Upper lobe of right lung (tissue), 1 donor: ENCODE measurements around the gene CPLANE2. TPM values are rescaled to one million over a fixed set of nuclear protein-coding genes. Genes with fewer than 3 reads are reported as not detected.

Source experiments
- ATAC-seq: fragments of 200-7000 bp; cut with Tn5 transposase; one replicate; pipeline ENCODE4 v1.9.1; 2020; ENCODE audit warnings: mild to moderate bottlenecking, moderate library complexity
- DNase-seq: peaks from one replicate; pipeline ENCODE4 v3.0.0-alpha.2; 2020
- H3K27ac ChIP-seq: fragments of 200-600 bp; one replicate; pipeline ENCODE4 v1.8.0; 2022
- H3K27me3 ChIP-seq: fragments of 200-600 bp; one replicate; pipeline ENCODE4 v1.8.0; 2022; ENCODE audit warnings: mild to moderate bottlenecking
- H3K36me3 ChIP-seq: fragments of 200-600 bp; one replicate; pipeline ENCODE4 v1.8.0; 2022
- H3K4me1 ChIP-seq: fragments of 200-600 bp; one replicate; pipeline ENCODE4 v1.8.0; 2022
- H3K4me3 ChIP-seq: fragments of 200-600 bp; one replicate; pipeline ENCODE4 v1.8.0; 2022; ENCODE audit warnings: mild to moderate bottlenecking
- H3K9me3 ChIP-seq: fragments of 200-600 bp; one replicate; pipeline ENCODE4 v1.8.0; 2022
- intact Hi-C: fragments of 100-400 bp; cut with DNase I; formaldehyde crosslinking; loops from one replicate; pipeline ENCODE4 v1.11.0; 2022
- total RNA-seq: library from RNA; stranded (reverse); fragmentation: NEBNext Ultra II Directional; extraction: Animal tissue kit (Norgen Biotek cat#: 25700); gene quantifications from one replicate; pipeline ENCODE4 v1.2.1, GENCODE V29; 2021
- TF ChIP-seq, protein P1 (sequence below): fragments of 200-600 bp; IDR thresholded peaks from one replicate; pipeline ENCODE4 v1.8.0; 2022; ENCODE audit warnings: antibody characterized with exemption
- donor health status: DM: no; HTN: yes; CAD: no; lungs with severe emphysema.

The CPLANE2 gene
- total RNA-seq, 1 donor from 2014 or later = 11.7 TPM

DNA sequence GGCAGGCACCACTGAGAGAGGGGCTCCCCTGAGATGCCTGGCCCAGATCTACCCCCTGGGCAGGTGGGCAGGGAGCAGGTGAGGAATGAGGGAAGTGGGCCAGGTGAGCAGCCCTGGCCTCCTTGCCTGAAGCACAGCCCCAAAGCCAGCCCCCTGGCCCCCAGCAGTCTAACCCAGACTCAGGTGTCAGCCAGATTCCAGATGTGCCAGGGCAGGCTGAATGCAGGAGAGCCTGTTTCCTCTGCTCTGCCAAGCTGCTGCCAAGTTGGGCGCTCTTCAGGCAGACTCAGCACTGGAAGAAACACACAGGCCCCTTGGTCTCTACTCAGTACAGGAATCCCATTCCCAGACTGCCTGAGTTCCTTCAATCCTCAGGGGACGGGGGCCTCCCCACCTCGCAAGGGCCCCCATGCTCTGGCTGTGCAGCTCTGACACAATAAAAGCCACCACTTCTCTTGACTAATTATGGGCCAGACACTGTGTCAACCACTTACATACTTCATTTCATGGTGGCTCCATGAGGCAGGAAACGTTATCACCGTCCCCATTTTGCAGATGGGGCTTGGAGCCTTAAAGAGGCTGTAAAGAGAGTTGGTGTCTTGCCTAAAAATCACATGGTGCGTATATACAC, 45.0 kb downstream of the CPLANE2 start:
- DNase-seq (no peak), ATAC-seq (no peak)
- intact Hi-C loops = no loop called here

DNA sequence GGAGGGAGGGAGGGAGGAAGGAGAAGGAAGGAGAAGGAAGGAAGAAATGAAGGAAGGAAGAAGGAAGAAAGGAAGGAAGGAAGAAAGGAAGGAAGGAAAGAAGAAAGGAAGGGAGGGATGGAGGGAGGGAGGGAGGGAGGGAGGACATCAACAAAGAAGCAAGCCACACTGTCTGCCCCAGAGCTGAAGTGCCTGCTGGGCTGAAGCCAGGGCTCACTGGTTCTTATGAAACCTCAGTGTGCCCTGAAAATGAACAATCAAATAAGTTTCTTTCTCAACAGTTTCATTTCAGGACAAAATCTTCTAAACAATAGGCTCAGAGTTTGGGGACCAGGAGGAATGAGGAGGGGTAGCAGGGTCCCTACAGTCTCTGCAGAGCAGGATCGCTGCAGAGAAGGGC, 45.7 kb downstream of the CPLANE2 start:
- ATAC-seq = no peak
- intact Hi-C loops = no loop called here
- Histone ChIP-seq H3K4me3 (no peak overlapping the region), H3K4me1 (no peaks in the 10 kb centered on the region), H3K27ac (no peak overlapping the region), H3K9me3 (no peaks in the 10 kb centered on the region), H3K36me3 (no peaks in the 10 kb centered on the region), H3K27me3 (no peaks in the 10 kb centered on the region)
- TF ChIP-seq, protein P1, sequence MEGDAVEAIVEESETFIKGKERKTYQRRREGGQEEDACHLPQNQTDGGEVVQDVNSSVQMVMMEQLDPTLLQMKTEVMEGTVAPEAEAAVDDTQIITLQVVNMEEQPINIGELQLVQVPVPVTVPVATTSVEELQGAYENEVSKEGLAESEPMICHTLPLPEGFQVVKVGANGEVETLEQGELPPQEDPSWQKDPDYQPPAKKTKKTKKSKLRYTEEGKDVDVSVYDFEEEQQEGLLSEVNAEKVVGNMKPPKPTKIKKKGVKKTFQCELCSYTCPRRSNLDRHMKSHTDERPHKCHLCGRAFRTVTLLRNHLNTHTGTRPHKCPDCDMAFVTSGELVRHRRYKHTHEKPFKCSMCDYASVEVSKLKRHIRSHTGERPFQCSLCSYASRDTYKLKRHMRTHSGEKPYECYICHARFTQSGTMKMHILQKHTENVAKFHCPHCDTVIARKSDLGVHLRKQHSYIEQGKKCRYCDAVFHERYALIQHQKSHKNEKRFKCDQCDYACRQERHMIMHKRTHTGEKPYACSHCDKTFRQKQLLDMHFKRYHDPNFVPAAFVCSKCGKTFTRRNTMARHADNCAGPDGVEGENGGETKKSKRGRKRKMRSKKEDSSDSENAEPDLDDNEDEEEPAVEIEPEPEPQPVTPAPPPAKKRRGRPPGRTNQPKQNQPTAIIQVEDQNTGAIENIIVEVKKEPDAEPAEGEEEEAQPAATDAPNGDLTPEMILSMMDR = no peak
- DNase-seq = peak; percentile 72

More for the DNA sequence above, 45.0 kb downstream of the CPLANE2 start:
- Histone ChIP-seq H3K4me3 (no peak overlapping the region), H3K27me3 (no peaks in the 10 kb centered on the region), H3K9me3 (no peaks in the 10 kb centered on the region), H3K36me3 (no peaks in the 10 kb centered on the region), H3K27ac (no peak overlapping the region), H3K4me1 (no peaks in the 10 kb centered on the region)
- TF ChIP-seq, protein P1 = no peak

DNA sequence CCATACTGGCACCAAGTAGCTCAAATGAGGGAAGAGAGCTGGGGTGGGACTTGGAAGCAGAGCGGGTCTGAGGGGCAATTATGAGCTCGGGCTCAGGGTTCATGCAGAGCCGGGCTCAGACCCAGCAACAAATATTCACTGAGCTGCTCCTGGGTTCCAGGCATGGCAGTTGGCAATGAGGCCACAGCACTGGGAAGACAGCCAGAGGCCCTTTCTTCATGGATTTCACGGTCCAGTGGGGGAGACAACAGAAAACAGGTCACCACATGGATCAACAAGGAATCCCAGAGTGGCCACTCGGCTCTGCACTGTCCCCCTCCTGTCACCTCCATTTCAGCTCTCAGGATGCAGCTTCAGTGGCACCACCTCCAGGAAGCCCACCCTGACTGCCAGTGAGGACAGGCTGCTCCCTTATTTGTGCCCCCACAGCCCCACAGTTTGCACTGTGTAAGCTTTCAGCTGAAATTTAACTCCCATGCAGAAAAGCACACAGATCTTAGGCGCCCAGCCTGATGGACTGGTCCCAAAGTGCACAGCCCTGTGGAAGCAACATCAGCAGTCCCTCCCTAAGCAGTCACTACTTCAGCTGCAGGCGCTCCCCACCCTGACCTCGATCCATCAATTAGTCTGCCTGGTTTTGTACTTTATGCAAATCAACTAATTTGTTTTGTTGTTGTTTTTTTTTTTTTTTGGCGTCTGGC, 46.9 kb downstream of the CPLANE2 start:
- ATAC-seq = no peak
- H3K27me3 ChIP-seq = no peaks in the 10 kb centered on the region
- TF ChIP-seq, protein P1 = no peak
- no peaks in the 10 kb centered on the region for H3K4me1 ChIP-seq
- DNase-seq = no peak
- H3K36me3 ChIP-seq = no peaks in the 10 kb centered on the region
- no peak overlapping the region for H3K4me3 ChIP-seq
- no peaks in the 10 kb centered on the region for H3K9me3 ChIP-seq
- no peak overlapping the region for H3K27ac ChIP-seq
- intact Hi-C loops = loop anchor here (2.0 kb wide), 1 partner anchor 109 kb away; no protein-coding TSS in a partner anchor

DNA sequence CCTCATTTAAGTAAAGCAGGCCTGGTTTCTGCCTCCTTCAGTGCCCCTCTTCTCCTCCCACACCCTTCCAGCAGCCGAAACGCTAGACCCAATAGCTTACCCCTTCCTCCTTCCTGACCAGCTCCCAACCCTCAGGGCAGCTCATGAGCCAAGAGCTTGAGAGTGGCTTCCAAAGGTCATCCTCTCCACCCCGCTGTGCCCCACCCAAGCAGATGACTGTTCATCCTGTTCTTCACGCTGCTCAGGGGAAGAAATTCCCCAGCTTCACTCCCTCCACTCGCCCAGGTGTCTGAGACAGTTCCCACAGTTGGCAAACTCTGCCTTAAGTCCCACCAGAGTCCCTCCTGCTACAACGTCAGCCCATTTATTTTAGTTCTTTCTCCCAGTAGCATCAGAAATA, 48.0 kb downstream of the CPLANE2 start:
- TF ChIP-seq, protein P1 = no peak
- H3K27me3 ChIP-seq = no peaks in the 10 kb centered on the region
- no peaks in the 10 kb centered on the region for H3K9me3 ChIP-seq
- no peak overlapping the region for H3K4me3 ChIP-seq
- H3K4me1 ChIP-seq = peaks cover 3% of the 10 kb centered on the region
- intact Hi-C loops = loop anchor here (2.0 kb wide), 1 partner anchor 108 kb away; no protein-coding TSS in a partner anchor
- no peaks in the 10 kb centered on the region for H3K36me3 ChIP-seq
- DNase-seq (no peak), ATAC-seq (no peak)
- no peak overlapping the region for H3K27ac ChIP-seq

DNA sequence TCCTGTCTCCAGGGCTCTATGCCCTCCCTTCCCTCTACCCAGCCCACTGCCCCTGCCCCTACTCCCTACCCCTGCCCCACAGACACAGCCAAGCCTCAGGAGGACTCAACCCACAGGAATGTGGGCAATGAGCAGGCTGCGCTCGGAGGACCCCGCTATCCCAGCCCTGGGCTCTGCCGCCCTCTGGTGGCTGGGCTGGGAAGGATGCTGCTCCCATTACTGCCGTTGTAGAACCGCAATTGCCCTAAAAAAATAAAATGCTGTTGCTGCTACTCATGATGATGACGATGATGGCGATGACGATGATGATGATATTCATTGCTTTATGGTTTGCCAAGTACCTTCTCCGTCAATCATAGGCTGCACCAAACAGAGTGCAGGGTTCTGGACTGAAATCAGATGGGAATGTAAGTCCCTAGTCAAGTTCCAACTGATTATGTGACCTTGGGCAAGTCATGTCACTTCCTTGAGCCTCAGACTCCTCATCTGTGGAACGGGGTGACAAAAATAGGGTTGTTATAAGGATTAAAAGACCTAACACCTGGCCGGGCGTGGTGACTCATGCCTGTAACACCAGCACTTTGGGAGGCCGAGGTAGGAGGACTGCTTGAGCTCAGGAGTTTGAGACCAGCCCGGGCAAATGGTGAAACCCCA, 49.1 kb downstream of the CPLANE2 start:
- Histone ChIP-seq H3K27ac (no peak overlapping the region), H3K36me3 (no peaks in the 10 kb centered on the region)
- intact Hi-C loops = loop anchor here (2.0 kb wide), 1 partner anchor 107 kb away; no protein-coding TSS in a partner anchor

More for the DNA sequence above, 49.1 kb downstream of the CPLANE2 start:
- Histone ChIP-seq H3K9me3 (no peaks in the 10 kb centered on the region), H3K27me3 (no peaks in the 10 kb centered on the region), H3K4me3 (no peak overlapping the region), H3K4me1 (peaks cover 10% of the 10 kb centered on the region)
- peak; percentile 86 for ATAC-seq
- TF ChIP-seq, protein P1 = peak; percentile 93
- DNase-seq = peak; percentile 87
